GM06990 (cell line): ENCODE measurements around the gene DDA1.
A peak's percentile ranks its signal among the peaks of the same experiment; 100 is the strongest.

ENCODE experiments used
- DNase-seq: peaks from one replicate; pipeline ENCODE4 v3.0.0-alpha.2; 2011; ENCODE audit not compliant: insufficient read length; ENCODE audit errors: extremely low read depth
- H3K27me3 ChIP-seq: replicated peaks from 2 replicates; pipeline ENCODE4 v1.6.0; 2011; ENCODE audit warnings: low read length; ENCODE audit not compliant: control insufficient read depth, insufficient read depth
- H3K36me3 ChIP-seq: 2 replicates; pipeline ENCODE4 v1.5.1; 2011; ENCODE audit warnings: low read length; ENCODE audit not compliant: control insufficient read depth, insufficient read depth
- H3K4me3 ChIP-seq: replicated peaks from 2 replicates; pipeline ENCODE4 v1.5.1; 2011; ENCODE audit warnings: low read depth, mild to moderate bottlenecking, control low read depth, low read length
- CTCF ChIP-seq: IDR thresholded peaks from 2 replicates; pipeline ENCODE4 v1.5.1; 2011; ENCODE audit warnings: low read length, control low read depth, mild to moderate bottlenecking, inconsistent platforms; ENCODE audit not compliant: insufficient read depth, poor library complexity, severe bottlenecking

The DDA1 gene

DNA sequence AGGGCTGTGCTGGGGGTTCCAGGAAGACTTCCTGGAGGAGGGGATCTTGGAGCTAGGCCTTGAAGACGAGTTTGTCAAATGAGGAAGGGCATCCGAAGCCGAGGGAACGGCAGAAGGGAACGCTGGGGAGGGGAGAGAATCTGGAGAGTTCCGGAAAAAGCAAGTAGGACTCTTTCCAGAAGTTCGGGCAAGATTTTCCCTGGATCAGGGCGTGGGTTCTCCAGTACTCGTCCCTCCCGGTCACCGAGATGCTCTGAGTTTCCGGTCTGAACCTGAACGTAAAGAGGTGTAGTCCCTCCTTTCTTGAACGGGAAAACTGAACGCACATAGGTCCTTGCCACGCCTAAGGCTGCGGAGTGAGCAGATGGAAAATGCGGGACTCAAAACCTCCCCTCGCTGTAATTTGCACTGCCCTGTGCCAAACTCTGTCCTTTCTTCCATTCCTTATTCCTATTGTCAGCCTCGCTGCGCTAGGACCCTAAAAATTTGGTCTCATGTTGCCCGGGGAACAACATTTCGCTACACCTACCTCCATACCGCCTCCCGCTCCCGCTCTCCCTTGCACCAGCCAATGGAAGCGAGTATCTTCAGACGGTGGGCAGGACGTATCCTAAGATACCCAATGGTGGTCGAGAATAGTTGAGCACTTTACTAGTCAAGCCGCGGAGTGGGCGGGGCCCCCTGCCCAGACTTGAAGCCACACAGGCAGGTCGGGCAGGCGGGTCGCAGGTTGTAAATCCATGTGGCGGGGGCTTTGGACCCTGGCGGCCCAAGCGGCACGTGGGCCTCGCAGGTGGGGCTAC, 27.7 kb downstream of the DDA1 start, which contains the start of gene GTPBP3:
Gene GTPBP3 (plus strand): TSS at position 682 of the 803 bp plus-strand sequence. CDS start 59 bp downstream, at position 741.
- DNase-seq: peak; percentile 92
- TF ChIP-seq CTCF: no peak
- Histone ChIP-seq H3K4me3 (peak within 1 kb of the TSS; percentile 92), H3K27me3 (no peaks in the 10 kb centered on the region), H3K36me3 (peaks cover 4% of the 10 kb centered on the region)

DNA sequence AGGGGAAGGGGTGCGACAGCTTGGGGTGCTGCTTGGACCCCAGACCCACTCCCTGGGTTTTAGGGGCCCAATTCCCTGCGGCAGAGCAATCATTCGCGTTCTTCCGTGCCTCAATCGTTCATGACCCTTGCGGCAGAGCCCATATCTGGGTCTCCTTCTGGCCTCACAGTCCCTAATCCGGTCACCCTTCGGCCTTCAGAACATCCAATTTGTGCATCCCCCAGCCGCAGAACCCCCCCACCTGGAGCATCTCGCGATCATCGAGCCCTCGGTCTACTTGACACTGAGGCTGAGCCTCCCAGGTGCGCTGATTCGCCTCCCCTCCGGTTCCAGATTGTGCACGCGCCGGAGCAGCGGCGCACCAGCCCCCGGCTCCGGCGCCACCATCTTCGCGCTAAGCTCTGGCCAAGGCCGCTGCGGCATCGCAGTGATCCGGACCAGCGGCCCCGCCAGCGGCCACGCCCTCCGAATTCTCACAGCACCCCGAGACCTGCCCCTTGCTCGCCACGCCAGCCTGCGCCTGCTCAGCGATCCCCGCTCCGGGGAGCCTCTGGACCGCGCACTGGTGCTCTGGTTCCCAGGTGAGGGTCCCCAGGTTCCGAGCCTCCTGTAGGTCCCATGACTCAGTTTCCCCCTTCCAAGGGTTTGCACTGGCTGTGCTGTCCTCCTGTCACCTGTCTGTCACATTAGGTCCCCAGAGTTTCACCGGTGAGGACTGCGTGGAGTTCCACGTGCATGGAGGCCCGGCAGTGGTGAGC, 28.5 kb downstream of the DDA1 start:
- no peak for TF ChIP-seq CTCF
- H3K27me3 ChIP-seq: no peaks in the 10 kb centered on the region
- peak overlapping the region; percentile 92 for H3K4me3 ChIP-seq
- H3K36me3 ChIP-seq: peaks cover 4% of the 10 kb centered on the region
- DNase-seq: peak; percentile 77

- no peak for TF ChIP-seq CTCF
- Histone ChIP-seq H3K36me3 (peaks cover 4% of the 10 kb centered on the region), H3K4me3 (peak overlapping the region; percentile 92), H3K27me3 (no peaks in the 10 kb centered on the region)
- no peak for DNase-seq
Measured at GRCh38 chr19:17338433-17339078, 29.2 kb downstream of the DDA1 start.

GRCh38 chr19:17339088-17339741, 29.9 kb downstream of the DDA1 start:
- Histone ChIP-seq H3K27me3 (no peaks in the 10 kb centered on the region), H3K4me3 (no peak overlapping the region), H3K36me3 (peaks cover 4% of the 10 kb centered on the region)
- no peak for DNase-seq
- no peak for TF ChIP-seq CTCF

GRCh38 chr19:17340302-17340870, 31.0 kb downstream of the DDA1 start:
- TF ChIP-seq CTCF: no peak
- Histone ChIP-seq H3K4me3 (no peak overlapping the region), H3K36me3 (peaks cover 4% of the 10 kb centered on the region), H3K27me3 (no peaks in the 10 kb centered on the region)
- DNase-seq: no peak
